ENCODE measurements around the gene PLXNA2. TPM values are rescaled to one million over a fixed set of nuclear protein-coding genes. Genes with fewer than 3 reads are reported as not detected.

Gene PLXNA2
- total RNA-seq, 1 experiment from 2014 or later = 10.2 TPM

GRCh38 chr1:208003241-208003640 lies 240.9 kb downstream of the PLXNA2 start:
- no peaks in the 10 kb centered on the region for H3K79me2 ChIP-seq (ENCODE audit: low read depth)
- no peaks in the 10 kb centered on the region for H4K20me1 ChIP-seq (ENCODE audit: insufficient read depth)
- no peaks in the 10 kb centered on the region for H3K9me2 ChIP-seq (ENCODE audit: insufficient read depth)
- TF ChIP-seq EZH2 (IDR thresholded peaks at IDR 0.05; ENCODE audit: low read depth) (no peak), CTCF (conservative IDR thresholded peaks at IDR 0.05) (no peak)
- H3K4me3 ChIP-seq = no peak overlapping the region
- H3K36me3 ChIP-seq (ENCODE audit: low read depth) = no peaks in the 10 kb centered on the region
- DNase-seq = no peak
- H3K27ac ChIP-seq = no peak overlapping the region
- H3K4me1 ChIP-seq (replicated peaks; ENCODE audit: insufficient read depth) = no peaks in the 10 kb centered on the region
- no TSS peak for BruUV-seq (replicated peaks)
- H3K4me2 ChIP-seq = no peak overlapping the region
- H2AFZ ChIP-seq = no peak overlapping the region
- no peaks in the 10 kb centered on the region for H3K27me3 ChIP-seq (ENCODE audit: insufficient read depth, low read depth)
- ChIA-PET POLR2A (ENCODE audit: unreplicated experiment) (no interaction called here), CTCF (interaction anchor here (0.6 kb wide), 1 partner anchor 118 kb away, joined by 3 read pairs; no protein-coding TSS in a partner anchor)
- intact Hi-C loops (cut with micrococcal nuclease; ENCODE audit: unreplicated experiment) = no loop called here
- no peaks in the 10 kb centered on the region for H3F3A ChIP-seq (ENCODE audit: insufficient read depth, low read depth)
- peaks cover 6% of the 10 kb centered on the region; the same call in 1 of the 2 replicates for H3K9me3 ChIP-seq (ENCODE audit: insufficient read depth, low read depth)

GRCh38 chr1:208002672-208003071 lies 241.5 kb downstream of the PLXNA2 start:
- H3K79me2 ChIP-seq (ENCODE audit: low read depth) = no peaks in the 10 kb centered on the region
- H2AFZ ChIP-seq = no peak overlapping the region
- no peak for TF ChIP-seq EZH2 (IDR thresholded peaks at IDR 0.05; ENCODE audit: low read depth)
- TF ChIP-seq CTCF (conservative IDR thresholded peaks at IDR 0.05) = no peak
- ChIA-PET POLR2A (ENCODE audit: unreplicated experiment) (no interaction called here), CTCF (interaction anchor here (0.6 kb wide), 1 partner anchor 118 kb away, joined by 3 read pairs; no protein-coding TSS in a partner anchor)
- no peaks in the 10 kb centered on the region for H4K20me1 ChIP-seq (ENCODE audit: insufficient read depth)
- intact Hi-C loops (cut with micrococcal nuclease; ENCODE audit: unreplicated experiment) = no loop called here
- H3K4me1 ChIP-seq (replicated peaks; ENCODE audit: insufficient read depth) = no peaks in the 10 kb centered on the region
- no peaks in the 10 kb centered on the region for H3K27me3 ChIP-seq (ENCODE audit: insufficient read depth, low read depth)
- peaks cover 6% of the 10 kb centered on the region; the same call in 1 of the 2 replicates for H3K9me3 ChIP-seq (ENCODE audit: insufficient read depth, low read depth)
- no peak overlapping the region for H3K4me2 ChIP-seq
- H3K4me3 ChIP-seq = no peak overlapping the region
- no peaks in the 10 kb centered on the region for H3K36me3 ChIP-seq (ENCODE audit: low read depth)
- H3F3A ChIP-seq (ENCODE audit: insufficient read depth, low read depth) = no peaks in the 10 kb centered on the region
- no peaks in the 10 kb centered on the region for H3K9me2 ChIP-seq (ENCODE audit: insufficient read depth)
- H3K27ac ChIP-seq = no peak overlapping the region
- no TSS peak for BruUV-seq (replicated peaks)
- DNase-seq = no peak

- no peaks in the 10 kb centered on the region for H4K20me1 ChIP-seq (ENCODE audit: insufficient read depth)
- H3K27me3 ChIP-seq (ENCODE audit: insufficient read depth, low read depth) = no peaks in the 10 kb centered on the region
- H3K36me3 ChIP-seq (ENCODE audit: low read depth) = no peaks in the 10 kb centered on the region
- no TSS peak for BruUV-seq (replicated peaks)
- no peak for DNase-seq
- H3K27ac ChIP-seq = no peak overlapping the region
- no peak overlapping the region for H2AFZ ChIP-seq
- ChIA-PET CTCF (no interaction called here), POLR2A (ENCODE audit: unreplicated experiment) (no interaction called here)
- H3K9me3 ChIP-seq (ENCODE audit: insufficient read depth, low read depth) = peaks cover 6% of the 10 kb centered on the region; the same call in 1 of the 2 replicates
- no peaks in the 10 kb centered on the region for H3K9me2 ChIP-seq (ENCODE audit: insufficient read depth)
- TF ChIP-seq CTCF (conservative IDR thresholded peaks at IDR 0.05) (no peak), EZH2 (IDR thresholded peaks at IDR 0.05; ENCODE audit: low read depth) (no peak)
- H3K4me3 ChIP-seq = no peak overlapping the region
- H3K4me1 ChIP-seq (replicated peaks; ENCODE audit: insufficient read depth) = no peaks in the 10 kb centered on the region
- H3K79me2 ChIP-seq (ENCODE audit: low read depth) = no peaks in the 10 kb centered on the region
- H3K4me2 ChIP-seq = no peak overlapping the region
- no peaks in the 10 kb centered on the region for H3F3A ChIP-seq (ENCODE audit: insufficient read depth, low read depth)
- intact Hi-C loops (cut with micrococcal nuclease; ENCODE audit: unreplicated experiment) = no loop called here
These were observed 242.1 kb downstream of the PLXNA2 start for GRCh38 chr1:208002078-208002477.

Data from PC-9 (cell line).